HG03558 (cell line): Measurements from ENCODE around the gene PEX14.

Experiments
- ATAC-seq: cut with Tn5 transposase; IDR thresholded peaks from one replicate; pipeline ENCODE4 v1.9.1; 2021; ENCODE audit warnings: moderate number of reproducible peaks; ENCODE audit not compliant: unreplicated experiment; ENCODE audit errors: extremely low read depth

Gene PEX14

DNA sequence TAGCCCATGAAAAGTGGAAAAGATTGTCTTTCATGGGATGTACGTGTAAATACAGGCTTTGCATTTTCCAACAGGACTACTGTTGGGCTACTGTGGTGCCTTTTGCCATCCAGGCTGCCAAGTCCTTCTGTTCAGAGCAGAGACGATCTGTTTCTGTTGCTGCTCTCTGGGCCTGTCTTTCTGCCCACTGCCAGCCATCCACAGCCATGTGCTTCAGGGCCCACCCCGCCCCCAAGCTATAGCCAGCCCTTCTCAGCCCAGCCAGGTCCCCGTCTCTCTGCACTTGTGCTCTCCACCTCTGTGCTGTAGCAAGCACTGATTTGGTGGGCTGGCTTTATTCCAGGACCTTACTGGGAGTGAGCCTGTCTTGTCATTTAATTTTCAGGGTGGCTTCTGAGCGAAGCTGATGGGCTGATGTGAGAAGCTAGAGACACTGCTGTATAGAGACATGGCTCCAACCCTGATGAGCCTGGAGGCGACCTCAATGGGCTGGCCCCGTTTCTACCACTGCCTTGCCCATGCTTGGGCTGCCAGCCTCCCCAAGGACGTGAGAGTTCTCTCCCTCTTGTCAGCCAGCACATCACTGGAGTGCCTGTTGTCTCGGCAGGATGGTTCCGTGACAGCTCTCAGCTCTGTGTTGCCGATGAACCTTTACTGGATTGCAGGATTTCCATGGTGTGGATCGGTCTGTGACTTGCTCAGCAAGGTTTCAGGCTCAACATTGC lies 137.8 kb downstream of the PEX14 start:
- ATAC-seq, result no peak

GRCh38 chr1:10613340-10613739 lies 138.6 kb downstream of the PEX14 start:
- ATAC-seq, result no peak

- ATAC-seq, result no peak
These were observed 139.1 kb downstream of the PEX14 start for GRCh38 chr1:10613861-10614260.

- no peak for ATAC-seq
These were observed 139.9 kb downstream of the PEX14 start for GRCh38 chr1:10614377-10615225.

DNA sequence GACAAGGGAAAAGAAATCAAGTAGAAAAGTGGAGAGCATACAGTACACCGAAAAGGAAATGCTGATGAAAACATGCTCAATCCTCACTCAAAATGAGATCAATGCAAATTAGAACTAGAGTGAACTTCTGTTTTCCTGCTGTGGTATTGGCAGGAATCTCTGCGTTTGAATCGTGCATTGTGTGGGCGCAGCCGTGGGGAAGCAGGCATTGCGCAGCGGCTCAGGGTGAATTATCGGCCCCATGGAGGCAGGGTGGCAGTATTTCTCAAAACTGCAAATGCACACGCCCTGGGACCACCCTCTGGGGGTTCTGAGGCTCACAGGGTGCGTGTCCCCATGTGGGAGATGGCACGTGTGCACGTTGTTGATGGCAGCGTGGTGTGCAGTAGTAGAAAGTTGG lies 140.6 kb downstream of the PEX14 start:
- no peak for ATAC-seq

DNA sequence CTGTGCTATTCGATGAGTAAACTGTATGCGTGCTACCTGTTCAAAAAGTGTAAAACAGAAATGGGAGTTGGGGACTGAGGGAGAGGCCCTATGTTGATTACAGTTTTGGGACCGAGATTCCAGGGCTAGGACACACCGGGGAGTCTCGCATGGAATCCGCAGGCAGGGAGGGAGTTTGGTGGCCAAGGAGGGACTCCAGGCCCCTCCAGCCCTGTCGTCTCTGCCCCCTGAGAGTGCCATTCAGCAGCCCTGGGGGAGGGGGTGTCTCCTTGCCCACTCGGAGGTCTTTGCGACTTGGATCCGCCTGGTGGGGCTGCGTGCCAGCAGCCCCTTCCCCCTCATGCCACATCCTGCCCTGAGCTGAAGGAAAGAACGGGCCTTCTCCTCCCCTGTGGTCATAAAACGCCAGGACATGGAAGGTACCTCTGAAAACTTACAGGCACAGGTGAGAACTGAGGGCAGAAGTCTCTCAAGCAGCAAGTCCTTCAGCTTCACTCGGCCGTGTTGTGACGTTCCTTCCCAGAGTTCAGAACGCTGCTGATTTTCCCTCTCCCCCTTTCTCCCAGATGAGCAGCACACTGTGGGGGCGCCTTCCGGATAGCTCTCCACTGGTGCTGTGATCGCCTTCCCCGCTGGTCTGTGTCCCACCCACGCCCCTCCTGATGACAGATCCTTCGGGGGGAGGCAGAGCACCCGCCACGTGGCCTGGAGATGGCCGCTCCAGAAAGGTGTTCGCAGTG lies 141.4 kb downstream of the PEX14 start:
- ATAC-seq, result no peak

- no peak for ATAC-seq
These were observed 141.9 kb downstream of the PEX14 start for GRCh38 chr1:10616696-10617095.

- no peak for ATAC-seq
These were observed 142.6 kb downstream of the PEX14 start for GRCh38 chr1:10617318-10617717.

GRCh38 chr1:10617931-10618885 lies 143.5 kb downstream of the PEX14 start:
- ATAC-seq, result no peak

DNA sequence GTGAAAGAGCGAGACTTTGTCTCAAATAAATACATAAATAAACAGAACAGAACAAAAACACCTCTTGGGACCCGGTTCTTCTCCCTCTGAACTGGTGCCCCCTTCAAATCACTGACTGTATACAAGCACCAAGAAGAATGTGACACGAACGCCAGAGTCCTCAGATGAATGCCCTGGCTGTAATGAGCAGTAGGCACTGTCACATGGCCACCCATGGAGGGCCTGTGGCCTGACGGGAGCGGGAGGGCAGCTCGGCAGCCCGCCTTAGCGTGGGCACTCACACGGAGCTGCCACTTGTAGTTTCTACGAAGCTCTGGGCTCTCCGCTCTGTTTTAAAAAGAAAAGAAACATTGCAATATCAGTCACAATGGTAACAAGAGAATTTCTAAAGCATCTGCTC lies 146.0 kb downstream of the PEX14 start:
- no peak for ATAC-seq

- ATAC-seq, result no peak
These were observed 147.2 kb downstream of the PEX14 start for GRCh38 chr1:10621906-10622305.

DNA sequence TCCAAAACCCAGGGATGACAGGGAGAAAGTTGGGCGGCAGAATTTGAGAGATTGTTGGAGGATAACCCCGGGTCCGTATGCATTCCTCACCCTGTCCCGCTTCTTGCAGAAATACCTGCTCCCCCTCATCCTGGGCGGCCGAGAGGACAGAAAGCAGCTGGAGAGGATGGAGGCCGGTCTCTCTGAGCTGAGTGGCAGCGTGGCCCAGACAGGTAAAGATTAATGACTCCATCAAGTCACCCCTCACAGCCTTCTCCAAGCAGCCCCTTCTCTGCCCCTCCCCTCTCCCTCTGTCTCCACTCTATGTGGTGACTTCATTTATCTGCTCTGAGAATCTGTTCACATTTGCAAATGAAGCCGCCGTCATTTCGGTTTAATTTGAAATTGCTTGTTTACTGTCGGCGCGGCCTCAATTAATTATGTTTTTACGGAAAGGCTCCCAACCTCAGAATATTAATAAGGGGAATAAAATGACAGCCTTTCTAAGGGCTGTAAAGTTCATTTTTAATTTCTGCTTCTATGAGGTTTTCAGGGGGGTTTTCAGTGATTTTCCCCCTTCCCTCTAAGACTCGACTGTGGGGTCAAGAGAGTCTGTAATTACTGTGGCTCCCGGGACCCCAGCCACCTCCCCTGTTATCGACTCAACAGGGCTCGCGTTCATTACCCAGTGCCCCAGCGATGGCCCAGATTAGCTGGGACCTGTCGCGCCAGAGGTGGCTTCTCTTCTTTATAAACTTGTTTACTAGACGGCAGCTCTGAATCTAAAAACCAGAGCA lies 148.3 kb downstream of the PEX14 start:
- no peak for ATAC-seq

DNA sequence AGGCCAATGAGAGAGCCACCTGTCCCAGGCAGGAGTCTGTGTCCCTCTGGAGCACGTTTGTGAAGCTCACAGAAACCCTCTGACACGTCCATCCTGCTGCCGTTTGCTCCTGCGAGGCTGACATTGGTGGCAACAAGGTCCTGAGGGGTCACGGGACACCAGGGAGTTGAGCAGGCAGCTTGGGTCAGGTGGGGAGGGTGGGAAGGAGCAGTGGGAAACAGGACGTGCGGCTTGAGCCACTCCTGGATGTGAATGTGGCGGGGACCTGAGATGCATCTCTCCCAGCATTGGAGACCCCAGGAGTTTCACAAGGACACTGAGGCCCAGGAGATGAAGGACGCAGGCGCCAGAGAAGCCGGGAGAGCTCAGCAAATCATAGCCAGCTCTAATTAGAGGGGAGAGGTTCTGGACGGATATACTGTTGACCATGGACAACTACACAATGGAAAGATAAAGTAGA lies 149.0 kb downstream of the PEX14 start:
- no peak for ATAC-seq

GRCh38 chr1:10624256-10625050 lies 149.7 kb downstream of the PEX14 start:
- no peak for ATAC-seq

- ATAC-seq, result no peak
These were observed 150.3 kb downstream of the PEX14 start for GRCh38 chr1:10625076-10625475.

- no peak for ATAC-seq
These were observed 150.8 kb downstream of the PEX14 start for GRCh38 chr1:10625554-10625953.

- no peak for ATAC-seq
These were observed 151.5 kb downstream of the PEX14 start for GRCh38 chr1:10626131-10626731.
